Right kidney (tissue), 9 donors: ENCODE measurements around the gene SEMA7A.
"Not testable (repeated sequence)": the region's sequence is repeated elsewhere in the genome, so short reads cannot be mapped to it uniquely, and the experiment has no call there.

Experiments
- DNase-seq: peaks from one replicate; pipeline ENCODE4 v3.0.0-alpha.2; 2016
- long read RNA-seq, 8 donors: transcript quantifications; one replicate each; lab custom pipeline, GENCODE V29; 2026

SEMA7A gene, protein sequence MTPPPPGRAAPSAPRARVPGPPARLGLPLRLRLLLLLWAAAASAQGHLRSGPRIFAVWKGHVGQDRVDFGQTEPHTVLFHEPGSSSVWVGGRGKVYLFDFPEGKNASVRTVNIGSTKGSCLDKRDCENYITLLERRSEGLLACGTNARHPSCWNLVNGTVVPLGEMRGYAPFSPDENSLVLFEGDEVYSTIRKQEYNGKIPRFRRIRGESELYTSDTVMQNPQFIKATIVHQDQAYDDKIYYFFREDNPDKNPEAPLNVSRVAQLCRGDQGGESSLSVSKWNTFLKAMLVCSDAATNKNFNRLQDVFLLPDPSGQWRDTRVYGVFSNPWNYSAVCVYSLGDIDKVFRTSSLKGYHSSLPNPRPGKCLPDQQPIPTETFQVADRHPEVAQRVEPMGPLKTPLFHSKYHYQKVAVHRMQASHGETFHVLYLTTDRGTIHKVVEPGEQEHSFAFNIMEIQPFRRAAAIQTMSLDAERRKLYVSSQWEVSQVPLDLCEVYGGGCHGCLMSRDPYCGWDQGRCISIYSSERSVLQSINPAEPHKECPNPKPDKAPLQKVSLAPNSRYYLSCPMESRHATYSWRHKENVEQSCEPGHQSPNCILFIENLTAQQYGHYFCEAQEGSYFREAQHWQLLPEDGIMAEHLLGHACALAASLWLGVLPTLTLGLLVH
- long read RNA-seq, donor 1, partial matches to known transcripts, result 0 of 1 reads
- long read RNA-seq, donor 1, other reads (novel, unspliced or antisense), result 0 of 1 reads
- long read RNA-seq, donor 2, result 0 reads
- long read RNA-seq, donor 3, result 0 reads
- long read RNA-seq, donor 4, result 0 reads
- long read RNA-seq, donor 5, result 0 reads
- long read RNA-seq, donor 6, result 0 reads
- long read RNA-seq, donor 7, result 0 reads
- long read RNA-seq, donor 8, partial matches to known transcripts, result 0 of 2 reads
- long read RNA-seq, donor 8, other reads (novel, unspliced or antisense), result 0 of 2 reads

DNA sequence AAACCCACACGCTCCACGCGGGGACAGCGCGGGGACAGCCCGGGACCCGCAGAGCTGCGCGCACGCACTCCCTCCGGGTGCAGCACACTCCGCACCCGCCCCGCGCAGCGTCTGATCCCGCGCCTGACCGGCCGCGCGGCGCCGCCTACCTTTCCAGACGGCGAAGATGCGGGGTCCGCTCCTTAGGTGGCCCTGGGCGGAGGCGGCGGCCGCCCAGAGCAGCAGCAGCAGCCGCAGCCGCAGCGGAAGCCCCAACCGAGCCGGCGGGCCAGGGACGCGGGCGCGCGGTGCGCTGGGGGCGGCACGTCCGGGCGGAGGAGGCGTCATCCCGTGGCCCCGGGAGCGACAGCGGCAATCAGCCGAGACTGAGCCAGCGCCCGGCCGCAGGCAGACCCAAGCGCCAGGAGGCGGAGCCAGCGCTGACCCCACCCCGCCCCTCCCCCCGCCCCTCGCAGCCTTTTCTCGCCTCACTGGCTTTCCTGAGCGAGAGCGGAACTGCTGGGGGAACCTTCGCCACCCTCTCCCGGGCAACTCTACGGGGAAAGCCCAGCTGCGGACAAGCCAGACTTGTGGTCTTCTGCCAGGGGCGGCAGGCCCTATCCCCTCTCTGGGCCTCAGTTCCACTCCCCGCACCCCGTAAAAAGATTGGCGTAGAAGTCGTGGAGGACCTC lies at the start of gene SEMA7A:
TSS of gene SEMA7A (minus strand) at position 367 of the 671 bp plus-strand sequence. CDS start at position 327, 40 bp downstream.
- DNase-seq, result peak; percentile 85

DNA sequence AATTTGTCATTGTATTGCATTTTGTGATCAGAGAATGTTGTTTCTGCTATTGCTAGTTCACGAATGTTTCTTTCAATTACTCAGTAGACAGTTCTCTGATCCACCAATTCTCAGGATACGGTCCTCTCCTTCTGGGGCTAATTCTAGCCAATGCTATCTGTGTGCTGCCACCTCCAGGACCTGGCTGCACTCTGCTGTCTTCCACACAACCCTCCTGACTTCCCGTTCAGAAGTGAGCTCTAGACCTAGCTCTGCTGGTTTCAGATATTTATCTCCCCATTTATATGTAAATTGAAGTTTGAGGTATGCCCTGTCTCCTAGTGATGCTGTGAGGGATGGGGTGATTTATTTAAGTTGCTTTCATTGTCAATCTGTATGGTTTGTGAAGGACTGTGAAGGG lies 48.9 kb upstream of the SEMA7A start:
- no peak for DNase-seq

DNA sequence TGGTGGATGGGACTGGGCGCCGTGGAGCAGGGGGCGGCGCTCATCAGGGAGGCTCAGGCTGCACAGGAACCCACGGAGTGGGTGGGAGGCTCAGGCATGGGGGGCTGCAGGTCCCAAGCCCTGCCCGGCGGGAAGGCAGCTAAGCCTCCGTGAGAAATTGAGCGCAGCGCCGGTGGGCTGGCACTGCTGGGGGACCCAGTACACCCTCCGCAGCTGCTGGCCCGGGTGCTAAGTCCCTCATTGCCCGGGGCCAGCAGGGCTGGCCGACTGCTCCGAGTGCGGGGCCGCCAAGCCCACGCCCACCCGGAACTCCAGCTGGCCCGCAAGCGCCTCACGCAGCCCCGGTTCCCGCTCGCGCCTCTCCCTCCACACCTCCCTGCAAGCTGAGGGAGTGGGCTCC lies 46.6 kb upstream of the SEMA7A start:
- DNase-seq, result not testable (repeated sequence)

DNA sequence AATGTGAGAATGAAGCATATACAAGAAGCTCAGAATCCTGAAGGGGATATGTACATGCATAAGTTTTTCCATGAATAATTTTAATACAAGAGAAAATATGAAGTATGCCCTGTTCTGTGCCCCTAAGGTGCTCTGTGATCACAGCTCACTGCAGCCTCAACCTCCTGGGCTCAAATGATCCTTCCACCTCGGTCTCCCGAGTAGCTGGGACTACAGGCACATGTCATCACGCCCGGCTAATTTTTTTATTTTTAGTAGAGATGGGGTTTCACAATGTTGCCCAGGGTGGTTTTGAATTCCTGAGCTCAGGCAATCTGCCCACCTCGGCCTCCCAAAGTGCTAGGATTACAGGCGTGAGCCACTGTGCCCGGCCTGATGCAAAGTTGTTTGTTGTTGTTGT lies 37.9 kb upstream of the SEMA7A start:
- DNase-seq, result not testable (repeated sequence)

DNA sequence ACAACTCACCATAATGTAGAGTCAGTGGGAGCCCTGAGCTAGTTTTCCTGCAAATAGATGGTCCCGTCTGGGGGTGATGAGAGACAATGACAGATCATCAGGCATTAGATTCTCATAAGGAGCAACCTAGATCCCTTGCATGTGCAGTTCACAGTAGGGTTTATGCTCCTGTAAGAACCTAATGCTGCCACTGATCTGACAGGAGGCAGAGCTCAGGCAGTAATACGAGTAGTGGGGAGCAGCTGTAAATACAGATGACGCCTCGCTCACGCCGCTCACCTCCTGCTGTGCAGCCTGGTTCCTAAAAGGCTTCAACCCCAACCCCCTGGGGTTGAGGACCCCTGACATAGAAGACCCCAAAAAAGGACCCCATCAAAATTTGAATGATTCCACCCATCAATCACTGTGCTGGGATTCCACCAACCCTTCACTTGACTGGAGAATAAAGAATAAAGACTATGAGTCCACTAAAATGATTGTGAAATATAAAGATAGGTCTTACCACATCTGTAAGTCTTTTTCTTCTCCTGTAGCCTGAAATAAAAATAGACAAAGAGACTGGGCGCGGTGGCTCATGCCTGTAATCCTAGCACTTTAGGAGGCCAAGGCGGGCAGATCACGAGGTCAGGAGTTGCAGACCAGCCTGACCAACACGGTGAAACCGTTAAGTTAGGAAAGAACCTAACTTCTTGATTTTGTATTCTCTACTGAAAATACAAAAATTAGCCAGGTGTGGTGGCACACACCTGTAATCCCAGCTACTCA lies 37.1 kb upstream of the SEMA7A start:
- DNase-seq, result no peak

DNA sequence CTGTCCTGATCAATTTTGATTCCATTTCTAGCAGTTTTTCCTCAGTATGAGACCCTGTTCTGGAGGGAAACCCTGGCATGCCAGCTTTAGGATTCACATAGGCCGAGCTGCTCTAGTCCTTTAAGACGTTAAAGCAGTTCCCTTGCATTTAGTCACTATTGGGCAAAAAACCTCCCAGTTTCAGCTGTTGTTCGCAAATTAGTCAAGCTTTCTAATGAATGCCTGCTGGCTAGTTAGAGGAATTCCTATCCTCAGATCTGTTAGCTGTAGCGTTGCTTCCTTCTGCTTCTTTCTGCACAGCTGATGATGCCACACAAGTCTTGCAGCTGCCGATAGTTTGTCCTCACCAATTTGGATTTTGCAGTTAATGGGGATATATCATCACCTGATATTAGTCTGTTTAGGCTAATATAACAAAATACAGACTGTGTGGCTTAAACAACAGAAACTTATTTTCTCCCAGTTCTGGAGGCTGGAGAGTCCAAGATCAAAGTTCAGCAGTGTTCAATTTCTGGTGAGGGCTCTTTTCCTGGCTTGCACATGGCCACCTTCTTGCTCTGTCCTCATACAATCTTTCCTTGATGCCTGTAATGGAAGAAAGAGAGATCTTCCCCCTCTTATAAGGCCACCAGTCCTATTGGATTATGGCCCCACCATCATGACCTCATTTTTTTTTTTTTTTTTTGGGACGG lies 34.7 kb upstream of the SEMA7A start:
- no peak for DNase-seq

DNA sequence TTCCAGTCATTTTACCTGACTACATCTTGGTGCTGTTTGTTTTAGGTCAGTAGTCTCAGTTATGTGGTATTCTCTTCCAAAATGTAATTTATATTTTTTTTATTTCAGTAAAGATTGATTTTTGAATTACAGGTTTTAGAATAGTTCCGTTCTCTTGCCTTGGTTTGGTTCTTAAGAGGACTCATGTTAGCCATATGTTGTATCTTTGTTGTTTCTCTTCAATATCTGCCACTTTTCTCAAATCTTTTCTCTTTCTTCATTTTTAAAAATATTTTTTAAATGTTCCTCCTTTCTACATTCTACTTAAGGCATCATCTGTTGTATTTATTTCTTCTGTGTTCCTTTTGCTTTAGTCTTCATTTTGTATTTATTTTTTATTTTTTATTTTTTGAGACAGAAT lies 32.8 kb upstream of the SEMA7A start:
- DNase-seq, result no peak

DNA sequence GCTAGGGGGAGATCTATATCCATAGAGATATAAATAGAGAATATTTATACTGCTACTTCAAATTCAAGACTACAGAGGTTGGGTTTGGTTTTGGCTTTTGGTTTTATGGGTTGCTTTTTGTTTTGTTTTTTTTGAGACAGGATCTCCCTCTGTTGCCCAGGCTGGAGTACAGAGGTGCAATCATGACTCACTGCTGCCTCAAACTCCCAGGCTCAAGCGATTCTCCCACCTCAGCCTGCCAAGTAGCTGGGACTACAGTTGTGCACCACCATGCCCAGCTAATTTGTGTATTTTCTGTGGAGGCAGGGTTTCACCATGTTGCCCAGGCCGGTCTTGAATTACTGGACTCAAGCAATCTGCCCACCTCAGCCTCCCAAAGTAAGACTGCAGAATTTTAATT lies 31.1 kb upstream of the SEMA7A start:
- DNase-seq, result no peak

DNA sequence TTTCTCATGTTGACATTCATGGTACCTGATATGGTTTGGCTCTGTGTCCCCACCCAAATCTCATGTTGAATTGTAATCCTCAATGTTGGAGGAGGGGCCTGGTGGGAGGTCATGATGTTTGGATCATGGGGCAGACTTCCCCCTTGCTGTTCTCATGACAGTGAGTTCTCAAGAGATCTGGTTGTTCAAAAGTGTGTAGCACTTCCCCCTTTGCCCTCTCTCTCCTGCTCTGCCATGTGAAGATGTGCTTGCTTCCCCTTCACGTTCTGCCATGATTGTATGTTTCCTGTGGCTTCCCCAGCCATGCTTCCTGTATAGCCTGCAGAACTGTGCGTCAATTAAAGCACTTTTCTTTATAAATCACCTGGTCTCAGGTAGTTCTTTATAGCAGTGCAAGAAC lies 30.5 kb upstream of the SEMA7A start:
- DNase-seq, result no peak

DNA sequence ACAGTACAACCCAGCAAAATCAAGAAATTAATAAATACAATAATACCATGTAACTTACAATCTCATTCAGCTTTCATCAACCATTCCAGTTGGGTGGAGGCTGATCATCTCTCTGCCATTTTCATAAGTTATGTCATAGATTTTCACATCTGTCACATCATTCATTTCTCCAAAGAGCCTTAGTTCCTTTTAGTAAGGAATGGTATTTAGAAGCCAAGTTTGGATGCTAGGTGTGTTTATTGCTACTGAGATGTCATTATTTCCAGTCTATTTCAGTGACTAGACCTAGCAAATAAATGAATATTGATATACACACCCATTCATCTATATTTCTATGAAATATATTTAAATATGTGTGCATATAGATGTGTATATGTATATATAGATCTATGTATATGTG lies 29.9 kb upstream of the SEMA7A start:
- no peak for DNase-seq

DNA sequence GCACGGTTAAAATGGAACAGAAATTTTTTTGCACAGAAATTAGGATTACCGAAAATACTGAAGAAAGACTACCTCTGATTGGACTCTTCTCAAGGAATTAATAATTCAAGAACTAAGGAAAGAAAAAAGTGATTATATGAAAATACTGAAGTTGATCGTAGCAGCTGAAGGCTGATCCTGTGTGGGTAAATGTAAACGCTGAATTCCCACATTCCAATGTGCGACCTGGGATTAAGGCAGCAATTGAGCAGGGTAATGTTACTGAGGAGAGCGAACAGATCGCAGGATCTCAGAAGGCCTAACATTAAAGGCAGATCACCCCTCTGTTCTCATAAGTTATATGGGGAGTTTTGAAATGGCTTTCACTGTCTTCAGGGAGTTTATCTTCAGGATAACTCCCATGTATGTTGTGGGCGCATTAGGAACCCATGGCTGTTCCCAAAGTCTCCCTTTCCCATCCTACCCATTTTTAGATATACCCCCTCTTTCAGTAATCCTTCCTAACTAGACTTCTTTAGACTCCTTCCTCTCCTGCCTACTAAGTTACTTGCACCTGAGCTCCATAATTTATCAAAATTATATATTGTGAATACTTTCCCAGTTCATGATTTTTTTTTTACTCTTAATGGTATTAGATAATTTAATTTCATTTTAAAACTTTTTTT lies 28.2 kb upstream of the SEMA7A start:
- peak; percentile 29 for DNase-seq

DNA sequence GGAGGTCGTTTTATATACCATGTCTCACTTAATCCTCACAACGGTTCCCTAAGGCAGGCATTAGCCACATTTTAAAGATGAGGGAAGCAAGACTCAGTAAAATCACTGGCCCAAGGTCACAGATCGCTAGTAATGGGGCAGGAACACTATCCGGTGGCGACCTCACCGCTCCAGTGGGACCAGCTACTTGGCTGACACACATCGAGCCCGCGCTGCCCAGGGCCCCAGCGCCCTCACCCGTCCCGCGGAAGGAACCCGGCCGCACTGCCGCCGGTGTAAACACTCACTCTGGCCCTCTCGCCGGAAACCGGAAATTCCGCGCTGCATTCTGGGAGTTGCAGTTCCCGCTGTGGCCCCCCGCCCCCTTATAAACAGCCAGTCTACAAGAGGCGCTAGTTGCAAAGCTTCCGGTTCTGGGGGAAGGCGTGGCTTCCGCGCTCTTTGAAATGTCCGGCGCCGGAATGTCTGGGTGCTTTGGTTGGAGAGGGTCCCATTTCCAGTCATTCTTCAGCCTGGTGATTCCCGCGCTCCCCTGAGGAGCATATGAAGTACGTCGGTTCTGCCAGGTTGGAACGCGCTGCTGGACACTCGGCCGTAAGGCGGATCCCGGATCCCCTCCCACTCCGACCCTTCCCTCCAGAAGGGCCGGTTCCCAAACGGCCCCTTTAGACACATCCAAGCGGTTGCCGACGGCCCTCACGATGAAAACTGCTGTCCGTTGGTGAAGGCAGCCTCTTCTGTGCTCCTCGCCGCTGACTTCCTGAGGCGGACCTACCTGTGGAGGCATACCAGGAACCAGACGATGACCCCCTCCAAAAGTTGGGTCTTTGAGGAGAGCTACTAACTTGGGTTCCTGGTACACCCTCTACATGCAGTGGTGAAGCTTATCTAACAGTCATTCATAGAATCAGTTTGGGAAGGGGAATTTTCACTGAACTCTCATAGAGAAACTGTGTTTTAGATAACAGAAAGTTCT lies 27.4 kb upstream of the SEMA7A start, which contains the start of gene UBL7:
TSS of gene UBL7 (minus strand) at position 290 of the 976 bp plus-strand sequence. CDS start 2,293 bp downstream, outside the sequence.
- DNase-seq, result peak; percentile 88

DNA sequence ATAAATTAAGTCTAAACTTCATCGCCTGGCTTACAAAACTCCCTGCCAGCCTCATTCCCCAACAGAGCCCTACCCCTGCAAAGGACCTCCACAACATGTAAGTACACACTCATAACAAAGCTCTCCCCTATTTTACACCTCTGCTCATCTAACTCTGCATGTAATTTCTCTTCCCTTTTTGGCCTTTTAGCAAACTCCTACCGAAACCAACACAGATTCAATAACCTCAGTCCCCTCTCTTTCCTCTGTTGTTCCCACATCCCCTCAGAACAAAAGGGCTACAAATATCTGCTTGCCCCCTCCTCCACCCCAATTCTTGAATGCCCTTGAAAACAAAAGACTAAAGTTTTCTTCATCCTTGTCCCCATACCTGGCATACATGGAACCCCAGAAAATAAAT lies 26.5 kb upstream of the SEMA7A start:
- DNase-seq, result peak; percentile 23

DNA sequence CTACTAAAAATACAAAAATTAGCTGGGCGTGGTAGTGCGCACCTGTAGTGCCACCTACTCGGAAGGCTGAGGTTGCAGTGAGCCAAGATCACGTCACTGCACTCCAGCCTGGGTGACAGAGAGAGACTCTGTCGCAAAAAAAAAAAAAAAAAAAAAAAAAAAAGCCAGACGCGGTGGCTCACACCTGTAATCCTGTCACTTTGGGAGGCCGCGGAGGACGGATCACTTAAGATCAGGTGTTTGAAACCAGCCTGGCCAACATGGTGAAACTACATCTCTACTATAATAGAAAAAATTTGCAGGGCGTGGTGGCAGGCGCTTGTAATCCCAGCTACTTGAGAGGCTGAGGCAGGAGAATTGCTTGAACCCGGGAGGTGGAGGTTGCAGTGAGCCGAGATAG lies 26.0 kb upstream of the SEMA7A start:
- not testable (repeated sequence) for DNase-seq

DNA sequence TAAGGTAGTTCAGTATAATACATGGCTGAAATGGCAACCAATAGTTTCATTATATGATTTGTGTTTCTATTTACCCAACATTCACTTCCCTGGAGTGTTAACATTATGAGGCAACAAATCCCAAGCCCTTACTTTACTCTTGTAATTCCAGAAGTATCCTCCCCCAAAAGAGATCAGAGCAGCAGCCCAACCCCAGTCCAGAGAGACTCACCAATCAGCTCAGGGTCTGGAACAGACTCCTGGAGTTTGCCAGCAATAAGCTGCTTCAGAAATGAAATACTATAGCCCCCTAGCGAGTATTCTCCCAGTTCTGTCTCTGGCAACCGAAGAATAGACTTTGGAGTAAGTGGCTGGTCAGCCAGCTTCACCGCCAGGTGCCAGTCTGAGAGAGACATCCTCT lies 24.7 kb upstream of the SEMA7A start:
- no peak for DNase-seq

DNA sequence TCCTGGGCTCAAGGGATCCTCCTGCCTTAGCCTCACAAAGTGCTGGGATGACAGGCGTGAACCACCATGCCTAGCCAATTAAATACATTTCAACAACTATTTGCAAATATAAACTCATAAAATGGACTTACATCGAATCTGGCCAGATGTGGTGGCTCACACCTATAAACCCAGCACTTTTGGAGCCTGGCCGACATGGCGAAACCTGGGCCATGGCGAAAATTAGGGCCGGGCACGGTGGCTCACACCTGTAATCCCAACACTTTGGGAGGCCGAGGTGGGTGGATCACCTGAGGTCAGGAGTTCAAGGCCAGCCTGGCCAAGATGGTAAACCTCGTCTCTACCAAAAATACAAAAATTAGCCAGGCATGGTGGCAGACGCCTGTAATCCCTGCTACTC lies 23.3 kb upstream of the SEMA7A start:
- DNase-seq, result not testable (repeated sequence)

DNA sequence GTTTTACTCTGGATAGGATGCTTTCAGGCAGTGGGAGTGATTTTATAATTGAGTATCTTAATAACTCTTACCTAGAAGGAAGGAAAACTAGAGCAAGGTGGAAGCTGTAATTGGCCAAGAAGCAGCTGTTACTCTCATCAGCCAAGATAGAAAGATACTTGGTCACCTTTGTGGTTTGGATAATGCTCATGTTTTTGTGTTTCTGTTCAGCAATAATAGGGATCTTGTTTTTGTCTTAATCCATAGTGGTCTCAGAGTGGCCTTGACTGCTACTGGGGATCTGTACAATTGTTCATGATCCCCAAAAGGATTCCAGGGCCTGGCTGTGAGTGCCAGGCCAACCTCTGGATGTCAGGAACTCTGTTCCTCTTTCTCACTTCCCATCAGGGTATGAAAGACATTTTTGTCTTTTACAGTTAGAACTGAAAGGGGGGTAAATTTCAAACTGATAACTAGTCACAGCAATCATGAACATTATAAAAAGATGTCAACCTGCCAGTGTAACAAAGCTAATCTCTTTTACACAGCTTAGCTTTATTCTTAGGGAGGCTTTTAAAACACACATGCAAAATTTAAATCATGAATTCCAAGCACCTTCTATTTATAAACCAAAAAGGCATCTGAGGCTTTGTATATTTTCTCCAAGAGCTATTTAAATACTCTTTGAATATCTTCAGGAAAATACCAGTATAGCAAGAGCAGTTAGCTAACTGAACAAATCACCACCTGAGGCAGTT lies 21.2 kb upstream of the SEMA7A start:
- no peak for DNase-seq

DNA sequence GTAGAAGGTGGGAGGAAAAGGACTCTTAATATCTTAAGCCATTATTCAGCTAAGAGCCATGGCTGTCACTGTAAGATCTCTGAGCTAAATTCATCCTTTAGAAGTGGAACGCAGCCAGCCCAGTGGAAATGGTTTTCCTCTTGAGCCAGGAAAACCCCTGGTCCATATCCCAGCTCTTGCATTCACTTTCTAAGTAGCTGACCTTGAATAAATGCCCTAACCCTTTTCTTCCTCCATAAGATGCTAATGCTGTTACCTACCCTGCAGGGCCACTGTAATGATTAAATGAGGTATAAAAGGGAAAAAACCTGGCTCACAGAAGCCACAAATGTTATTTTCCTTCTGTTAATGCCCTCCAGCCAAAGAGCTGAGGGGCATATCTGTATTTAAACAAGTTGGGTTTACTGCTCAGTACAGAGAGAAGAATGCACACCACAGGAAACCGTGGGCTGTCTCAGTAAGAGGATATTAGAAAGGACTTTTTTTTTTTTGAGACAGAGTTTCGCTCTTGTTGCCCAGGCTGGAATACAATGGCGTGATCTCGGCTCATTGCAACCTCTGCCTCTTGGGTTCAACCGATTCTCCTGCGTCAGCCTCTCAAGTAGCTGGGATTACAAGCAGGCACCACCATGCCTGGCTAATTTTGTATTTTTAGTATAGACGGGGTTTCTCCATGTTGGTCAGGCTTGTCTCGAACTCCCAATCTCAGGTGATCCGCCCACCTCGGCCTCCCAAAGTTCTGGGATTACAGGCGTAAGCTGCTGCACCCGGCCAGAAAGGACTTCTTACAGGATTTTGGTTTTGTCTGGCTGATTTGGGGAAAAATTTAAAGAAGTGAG lies 20.4 kb upstream of the SEMA7A start:
- no peak for DNase-seq
